HG03575 (cell line): ENCODE data around the gene RBM5.
"Not testable (repeated sequence)": the region's sequence is repeated elsewhere in the genome, so short reads cannot be mapped to it uniquely, and the experiment has no call there.

ENCODE experiments used
- ATAC-seq: cut with Tn5 transposase; IDR thresholded peaks from one replicate; pipeline ENCODE4 v1.9.1; 2021; ENCODE audit not compliant: unreplicated experiment, insufficient number of reproducible peaks, low FRiP score; ENCODE audit errors: extremely low read depth

Gene RBM5

DNA sequence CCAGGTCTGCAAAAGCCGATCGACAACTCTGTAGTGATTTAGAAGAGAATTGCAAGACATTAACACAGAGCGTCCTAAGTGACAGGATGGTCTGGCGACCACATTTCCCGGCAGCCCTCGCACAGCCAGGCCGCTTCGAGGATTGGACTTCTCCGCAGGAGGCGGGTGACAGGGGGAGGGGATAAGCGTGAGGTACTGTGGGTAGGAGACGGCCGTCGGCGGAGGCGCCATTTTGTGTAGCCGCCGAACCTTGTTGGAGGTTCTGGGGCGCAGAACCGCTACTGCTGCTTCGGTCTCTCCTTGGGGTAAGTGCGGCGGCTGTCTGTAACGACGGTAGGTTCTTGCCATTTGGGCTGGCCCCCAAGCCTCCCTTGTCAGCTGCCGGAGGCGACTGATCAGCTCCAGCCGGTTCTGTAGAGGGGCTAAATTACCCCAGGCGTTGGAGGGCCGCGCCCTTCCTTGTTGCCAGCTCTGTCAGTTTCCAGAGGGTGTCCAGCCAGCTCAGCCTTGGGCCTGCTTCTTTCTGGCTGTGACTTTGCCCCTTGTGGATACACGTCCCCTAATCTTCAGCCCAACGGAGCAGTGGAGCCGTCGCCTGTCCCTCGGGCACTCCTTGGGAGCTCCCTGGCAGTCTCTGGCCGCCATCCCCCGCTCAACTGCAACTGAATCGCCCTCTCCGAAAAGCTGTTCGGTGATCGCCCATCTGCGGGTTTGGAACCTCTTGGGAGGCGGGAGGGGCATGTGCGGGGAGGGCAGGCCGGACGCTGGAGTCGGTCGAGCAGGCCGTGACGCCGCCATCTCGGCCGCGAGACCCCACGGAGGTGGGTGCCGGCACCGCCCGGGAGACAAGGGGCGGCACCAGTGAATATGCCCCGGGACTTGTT, at the start of gene RBM5:
RBM5 (plus strand) TSS at position 195 of the 884 bp plus-strand sequence. CDS start 1,516 bp downstream, outside the sequence.
- peak; percentile 68 for ATAC-seq

DNA sequence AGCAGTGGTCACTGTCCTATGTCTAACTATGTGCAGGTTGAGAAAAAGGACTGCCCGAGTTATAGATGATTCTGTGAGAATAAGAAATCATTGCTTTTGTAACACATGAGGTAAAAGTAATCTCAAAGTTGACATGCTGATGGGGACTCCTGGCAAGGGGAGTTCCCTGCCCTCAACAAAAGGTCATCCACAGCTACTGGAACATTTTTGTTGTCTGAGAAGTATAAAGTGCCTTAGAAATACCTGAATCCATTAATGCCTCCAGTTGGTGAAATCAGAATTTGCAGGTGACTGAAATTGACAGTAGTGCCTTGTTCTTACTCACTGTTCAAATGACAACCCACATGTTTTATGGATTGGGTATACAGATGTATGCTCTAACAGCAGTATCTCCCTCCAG, 43.7 kb upstream of the RBM5 start:
- no peak for ATAC-seq

DNA sequence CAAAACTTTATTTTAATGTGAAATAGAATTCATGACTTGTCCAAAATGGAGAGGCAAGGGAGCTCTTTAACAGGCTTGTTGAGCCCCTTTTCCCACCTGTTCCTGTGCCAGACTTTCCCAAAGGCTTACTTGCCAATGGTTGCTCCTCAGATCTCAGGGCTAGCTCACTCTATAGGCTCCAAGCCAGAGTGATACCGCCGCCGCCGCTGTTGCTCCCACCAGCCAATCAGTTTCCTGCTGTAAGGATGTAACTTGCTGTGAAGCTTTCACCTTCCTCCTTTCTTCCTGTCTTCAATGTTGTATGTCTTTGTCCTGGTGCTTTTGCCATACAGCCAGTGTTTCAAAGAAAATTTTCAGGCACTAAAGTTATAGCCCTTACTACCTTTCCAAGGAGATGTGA, 41.3 kb upstream of the RBM5 start:
- ATAC-seq: no peak

DNA sequence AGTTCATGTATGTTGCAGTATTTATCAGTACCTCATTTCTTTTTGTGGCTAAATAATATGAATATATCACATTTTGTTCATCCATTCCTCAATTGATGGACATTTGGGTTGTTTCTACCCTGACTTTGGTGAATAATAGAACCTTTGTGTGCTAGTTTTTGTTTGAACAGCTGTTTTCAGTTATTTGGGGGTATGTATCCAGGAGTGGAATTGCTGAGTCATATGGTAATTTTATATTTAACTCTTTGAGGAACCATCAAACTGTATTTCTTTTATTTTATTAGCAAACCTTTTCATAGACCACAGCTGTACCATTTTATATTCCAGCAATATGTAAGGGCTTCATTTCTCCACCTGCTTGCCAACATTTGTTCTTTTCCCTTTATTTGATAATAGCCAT, 38.4 kb upstream of the RBM5 start:
- ATAC-seq: no peak

DNA sequence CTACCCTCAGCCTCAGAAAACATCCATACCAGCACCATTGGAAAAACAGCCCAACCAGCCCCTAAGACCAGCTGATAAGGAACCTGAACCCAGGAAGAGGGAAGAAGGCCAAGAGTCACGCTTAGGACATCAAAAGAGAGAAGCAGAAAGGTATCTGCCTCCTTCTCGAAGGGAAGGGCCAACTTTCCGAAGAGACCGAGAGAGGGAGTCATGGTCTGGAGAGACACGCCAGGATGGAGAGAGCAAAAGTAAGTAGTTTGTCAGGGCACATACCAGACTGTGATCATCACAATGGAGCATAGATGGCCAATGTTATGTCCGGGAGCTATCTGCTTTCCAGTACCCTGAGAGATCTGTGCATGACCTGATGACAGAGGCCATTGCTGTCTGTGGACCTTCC, 31.0 kb upstream of the RBM5 start:
- no peak for ATAC-seq

DNA sequence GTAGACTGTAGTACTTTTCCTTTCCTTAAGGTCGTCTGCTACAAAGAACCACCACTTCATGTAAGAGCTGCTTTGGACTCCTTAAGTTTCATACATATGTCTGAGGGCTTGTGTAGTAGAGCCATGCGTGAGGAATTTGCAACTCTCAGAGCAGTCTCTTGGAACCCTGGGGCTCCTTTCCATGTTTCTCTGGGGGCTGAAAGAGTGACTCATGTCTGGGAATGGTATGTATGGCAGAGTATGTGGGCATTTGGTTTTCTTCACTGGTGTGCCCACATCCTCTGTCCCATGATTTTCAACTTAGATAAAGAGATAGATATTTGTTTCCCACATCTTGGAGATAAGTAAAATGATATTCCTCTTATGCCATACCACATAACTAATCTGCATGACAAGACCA, 20.6 kb upstream of the RBM5 start:
- no peak for ATAC-seq

DNA sequence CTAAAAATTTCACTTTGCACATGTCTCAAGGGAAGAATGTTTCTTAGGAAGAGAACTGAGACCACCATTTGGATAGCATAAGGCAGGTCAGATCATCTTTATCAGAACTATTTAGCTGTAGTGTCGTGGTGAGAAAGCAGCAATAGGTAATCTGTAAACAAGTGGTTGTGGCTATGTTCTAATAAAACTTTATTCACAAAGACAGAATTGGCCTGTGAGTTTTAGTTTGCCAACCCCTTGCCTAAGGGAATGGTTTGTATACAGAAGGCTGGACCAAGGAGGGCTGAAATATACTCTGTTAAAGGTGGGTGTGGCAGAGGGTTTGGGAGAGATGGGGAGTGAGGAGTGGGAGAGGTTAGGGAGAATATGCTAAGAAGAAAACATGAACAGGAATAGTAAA, 10.6 kb upstream of the RBM5 start:
- ATAC-seq: no peak

DNA sequence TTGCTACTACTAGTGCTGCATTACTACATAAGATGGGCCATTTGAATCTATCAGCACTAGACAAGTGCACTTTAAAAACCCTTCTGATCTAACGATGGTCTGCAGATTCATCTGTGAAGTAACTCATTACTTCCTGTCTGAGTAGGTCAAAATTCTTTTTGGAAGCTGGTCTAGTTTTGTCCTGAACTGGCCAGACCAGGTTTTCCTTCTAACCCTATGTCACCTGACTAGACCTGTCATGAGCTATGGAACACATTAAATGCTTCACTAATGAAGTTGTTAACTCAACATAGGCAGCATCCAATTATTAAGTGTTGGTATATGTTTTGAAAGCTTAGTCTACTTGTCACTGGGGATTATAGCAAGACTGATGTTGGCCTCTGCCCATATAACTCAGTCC, 10.1 kb upstream of the RBM5 start:
- no peak for ATAC-seq

DNA sequence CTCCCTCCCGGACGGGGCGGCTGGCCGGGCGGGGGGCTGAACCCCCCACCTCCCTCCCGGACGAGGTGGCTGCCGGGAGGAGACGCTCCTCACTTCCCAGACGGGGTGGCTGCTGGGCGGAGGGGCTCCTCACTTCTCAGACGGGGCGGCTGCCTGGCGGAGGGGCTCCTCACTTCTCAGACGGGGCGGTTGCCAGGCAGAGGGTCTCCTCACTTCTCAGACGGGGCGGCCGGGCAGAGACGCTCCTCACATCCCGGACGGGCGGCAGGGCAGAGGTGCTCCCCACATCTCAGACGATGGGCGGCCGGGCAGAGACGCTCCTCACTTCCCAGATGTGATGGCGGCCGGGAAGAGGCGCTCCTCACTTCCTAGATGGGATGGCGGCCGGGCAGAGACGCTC, 3.8 kb upstream of the RBM5 start:
- not testable (repeated sequence) for ATAC-seq

DNA sequence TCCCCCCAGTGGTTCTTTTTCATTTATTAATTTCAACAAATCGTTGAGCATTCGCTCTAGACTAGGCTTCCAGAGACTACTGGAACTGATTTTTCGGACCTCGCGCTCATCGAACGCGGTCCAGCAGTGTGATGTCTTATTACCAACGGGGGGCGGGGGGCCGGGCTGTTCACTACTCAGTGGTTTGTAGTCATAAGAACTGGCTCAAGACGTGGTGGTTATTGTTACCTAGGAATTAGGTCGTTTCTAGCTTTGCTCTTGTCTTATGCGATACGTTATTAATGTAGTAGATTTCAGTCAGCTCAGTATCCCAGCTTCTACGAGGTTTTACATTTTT, 858 bp downstream of the RBM5 start:
- ATAC-seq: no peak

DNA sequence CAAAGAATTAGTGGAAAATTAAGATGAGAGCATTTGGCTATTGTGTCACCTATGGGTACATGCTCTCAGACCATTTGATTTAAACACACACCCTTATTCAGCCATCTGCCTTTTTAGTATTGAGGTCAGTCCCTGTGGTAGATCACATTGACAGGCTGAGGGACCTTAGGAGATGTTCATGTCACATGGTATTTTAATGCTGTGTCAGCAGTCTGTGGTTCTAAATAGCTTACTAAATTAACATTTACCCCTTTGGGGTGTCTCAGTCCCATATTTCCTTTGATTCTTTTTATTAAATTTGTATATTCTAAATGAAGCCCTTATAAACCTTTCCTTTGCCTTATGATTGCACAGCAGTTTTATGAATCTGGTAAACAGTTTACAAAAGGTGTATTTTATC, 2.3 kb downstream of the RBM5 start:
- no peak for ATAC-seq

DNA sequence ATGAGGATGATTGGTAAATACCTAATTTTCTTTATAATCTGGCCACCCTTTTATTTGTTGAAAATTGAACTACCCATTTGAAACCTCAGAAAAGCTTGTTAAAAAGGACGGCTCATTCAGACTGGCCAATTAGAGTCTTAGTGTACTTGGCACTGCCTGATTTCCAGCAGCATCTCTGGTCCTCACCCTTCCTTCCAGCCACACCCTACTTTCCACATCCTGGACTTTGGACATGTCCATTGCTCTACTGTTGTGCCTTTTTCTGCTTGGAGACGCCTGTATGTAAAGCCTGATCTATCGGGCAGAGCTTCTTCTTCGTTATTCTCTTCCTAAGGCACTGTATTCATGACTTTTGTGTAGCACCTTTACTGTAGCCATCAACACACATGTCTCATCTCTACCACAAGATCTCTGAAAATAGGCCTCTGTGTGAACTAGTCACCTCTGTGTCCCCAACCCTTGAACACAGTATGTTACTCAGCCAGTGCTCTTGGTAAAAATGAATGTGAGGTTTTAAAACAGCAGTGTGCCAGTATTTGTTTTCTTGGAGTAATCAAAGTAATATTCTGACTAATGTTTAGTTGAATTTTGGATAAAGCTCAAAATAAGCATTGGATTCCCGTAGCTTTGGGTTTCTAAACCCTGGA, 6.8 kb downstream of the RBM5 start:
- no peak for ATAC-seq

DNA sequence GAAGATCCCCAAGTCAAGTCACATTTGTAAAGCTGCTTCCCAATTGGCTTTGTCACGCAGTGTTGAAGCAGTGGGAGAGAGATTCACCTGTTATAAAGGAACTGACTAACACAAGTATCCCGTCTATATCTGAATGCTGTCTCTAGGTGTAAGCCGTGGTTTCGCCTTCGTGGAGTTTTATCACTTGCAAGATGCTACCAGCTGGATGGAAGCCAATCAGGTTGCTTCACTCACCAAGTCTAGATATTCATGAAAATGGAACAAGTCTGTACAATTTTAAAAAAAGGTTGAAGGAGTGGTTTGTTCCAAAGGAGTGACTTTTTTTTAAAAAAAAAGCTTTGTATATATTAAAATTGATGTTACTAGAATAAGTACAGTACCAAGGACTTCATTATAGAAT, 11.7 kb downstream of the RBM5 start:
- ATAC-seq: no peak

DNA sequence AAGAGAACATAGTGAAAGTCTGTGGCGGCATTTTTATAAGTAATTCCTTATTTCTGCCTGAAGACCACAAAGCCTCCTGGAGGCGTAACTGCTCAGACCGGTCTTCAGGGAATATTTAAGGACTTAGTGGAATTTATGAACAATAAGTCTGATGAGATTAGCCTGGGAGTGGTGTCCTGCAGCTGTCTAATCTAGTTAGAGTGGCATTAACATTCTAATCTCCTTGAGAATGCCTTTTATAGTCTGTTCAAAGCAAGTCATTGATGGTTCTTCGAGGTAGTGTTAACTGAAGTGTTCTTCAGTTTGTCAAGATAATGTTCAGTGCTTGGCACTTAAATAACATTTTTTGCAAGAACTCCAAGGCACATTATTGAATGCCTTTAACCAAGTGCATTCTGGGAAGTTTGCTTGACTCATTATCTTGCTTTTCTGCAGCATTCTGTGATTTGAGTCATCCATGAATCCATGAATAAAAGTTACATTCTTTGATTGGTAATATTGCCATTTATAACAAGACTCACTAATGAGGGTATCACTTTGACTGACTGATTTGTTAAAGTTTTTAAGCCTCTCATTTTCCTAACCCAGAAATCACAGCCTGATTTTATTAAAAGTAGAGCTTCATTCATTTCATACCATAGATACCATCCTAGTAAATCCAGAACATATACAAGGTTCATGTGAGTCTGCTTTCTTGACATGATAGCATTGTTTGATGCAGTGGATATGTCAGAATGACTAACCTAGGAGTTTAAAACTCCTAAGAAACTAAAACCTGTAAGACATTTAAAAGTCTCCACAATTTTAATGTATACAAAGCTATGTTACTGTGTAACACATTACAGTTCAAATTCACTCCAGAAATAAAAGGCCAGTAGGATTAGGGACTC, 12.5 kb downstream of the RBM5 start:
- ATAC-seq: no peak

DNA sequence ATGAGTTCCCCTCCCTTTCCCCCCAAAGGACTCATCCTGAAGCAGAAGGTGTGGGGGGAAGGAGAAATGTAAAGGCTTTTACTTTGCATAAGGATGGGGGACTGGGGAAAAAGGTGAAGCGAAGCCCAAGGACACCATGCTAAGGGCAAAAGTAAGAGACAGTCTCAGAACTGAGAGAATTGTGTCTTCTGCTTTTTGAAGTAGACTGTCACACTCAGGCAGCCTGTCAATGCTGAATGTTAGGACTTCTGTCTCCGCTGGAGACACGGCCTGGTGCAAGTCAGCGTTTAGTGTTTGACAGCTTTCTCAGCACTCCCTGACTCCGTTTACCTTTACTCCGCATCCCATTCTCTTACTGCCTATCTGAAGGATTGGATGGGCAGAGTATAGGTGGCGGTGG, 13.8 kb downstream of the RBM5 start:
- no peak for ATAC-seq

DNA sequence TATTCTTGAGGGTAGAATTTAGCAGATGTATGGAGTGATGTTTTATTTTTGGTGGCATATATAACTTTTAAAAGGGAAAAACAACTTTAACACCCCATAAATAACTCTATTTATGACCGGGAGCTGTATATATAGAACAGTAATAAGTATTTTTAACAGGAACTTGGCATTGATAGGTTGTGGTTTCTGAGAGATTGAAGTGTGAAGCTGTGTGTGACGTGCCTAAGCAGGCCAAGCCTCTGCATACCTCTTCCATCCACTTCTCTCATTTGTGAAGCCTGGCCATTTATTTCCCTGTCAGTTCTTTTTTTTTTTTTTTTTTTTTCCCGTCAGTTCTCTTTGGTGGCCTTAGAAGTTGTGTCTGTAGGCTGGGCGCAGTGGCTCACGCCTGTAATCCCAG, 23.0 kb downstream of the RBM5 start:
- ATAC-seq: no peak

DNA sequence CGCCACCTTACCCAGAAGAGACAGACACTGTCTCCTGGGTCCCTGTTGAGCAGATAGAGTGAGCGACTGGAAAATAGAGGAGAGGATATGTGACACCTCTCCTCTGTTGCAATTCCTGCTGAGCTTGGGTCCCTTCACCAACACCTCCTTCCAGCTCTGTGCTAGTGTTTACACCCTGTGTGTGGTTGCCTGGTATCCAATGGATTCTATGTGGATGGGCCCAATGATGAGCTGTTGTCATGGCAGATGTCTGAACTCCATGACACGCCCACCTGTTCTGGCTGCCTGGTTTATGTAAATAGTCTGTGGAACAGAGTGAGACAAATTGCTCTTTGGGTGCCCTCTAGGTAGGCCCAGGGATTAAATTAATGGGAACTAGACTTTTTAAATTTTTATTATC, 23.7 kb downstream of the RBM5 start:
- no peak for ATAC-seq

DNA sequence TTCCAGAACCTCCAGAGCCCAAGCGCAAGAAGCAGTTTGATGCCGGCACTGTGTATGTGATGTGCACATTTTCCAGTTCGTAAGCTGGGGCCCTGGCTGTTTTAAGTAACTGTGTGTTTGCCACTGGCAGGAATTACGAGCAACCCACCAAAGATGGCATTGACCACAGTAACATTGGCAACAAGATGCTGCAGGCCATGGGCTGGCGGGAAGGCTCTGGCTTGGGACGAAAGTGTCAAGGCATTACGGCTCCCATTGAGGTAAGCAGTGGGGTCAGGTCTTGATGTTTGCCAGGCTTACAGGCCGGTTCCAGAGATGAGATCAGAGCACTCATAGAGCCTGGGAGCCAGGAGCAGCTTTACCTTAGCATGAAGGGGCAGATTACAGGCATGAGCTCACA, 28.4 kb downstream of the RBM5 start:
- ATAC-seq: no peak

DNA sequence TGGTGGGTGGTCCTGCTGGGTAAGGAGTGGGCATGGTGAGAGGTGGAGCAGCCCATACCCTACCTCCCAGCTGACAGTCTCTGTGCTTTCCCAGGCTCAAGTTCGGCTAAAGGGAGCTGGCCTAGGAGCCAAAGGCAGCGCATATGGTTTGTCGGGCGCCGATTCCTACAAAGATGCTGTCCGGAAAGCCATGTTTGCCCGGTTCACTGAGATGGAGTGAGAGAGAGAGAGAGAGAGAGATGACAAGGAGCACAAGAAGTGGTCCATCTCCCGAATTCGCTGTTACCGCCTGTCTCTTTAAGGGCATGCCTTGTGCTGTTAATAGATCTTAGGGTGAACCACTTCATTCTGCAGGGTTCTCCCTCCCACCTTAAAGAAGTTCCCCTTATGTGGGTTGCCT, 29.5 kb downstream of the RBM5 start:
- ATAC-seq: no peak

DNA sequence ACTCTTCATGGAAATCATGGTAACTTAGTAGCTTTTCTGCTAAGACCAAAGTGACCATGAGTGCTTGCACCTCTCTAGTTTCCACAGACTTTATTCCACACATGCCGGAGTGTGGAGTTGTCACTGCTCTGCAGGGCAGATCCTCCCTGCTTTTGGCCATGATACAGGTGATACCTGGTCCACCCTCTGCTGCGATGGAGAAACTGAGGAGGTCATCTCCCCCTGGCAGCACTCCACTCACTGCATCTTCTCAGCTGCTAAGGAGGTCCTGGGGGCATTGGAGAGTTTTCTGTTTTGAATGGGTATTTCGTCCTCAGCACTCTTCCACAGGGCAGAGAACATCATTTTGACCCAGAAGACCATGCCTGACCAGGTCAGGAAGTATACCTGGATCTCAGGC, 31.1 kb downstream of the RBM5 start:
- ATAC-seq: no peak
